ENCODE results near the gene GDPD5.

Gene GDPD5

GRCh38 chr11:75557666-75558494, 32.1 kb upstream of the GDPD5 start:
- DNase-seq, result no peak

- DNase-seq, result no peak
Observed at GRCh38 chr11:75556275-75556674, 30.5 kb upstream of the GDPD5 start.

- DNase-seq, result no peak
Observed at GRCh38 chr11:75555079-75555811, 29.5 kb upstream of the GDPD5 start.

- DNase-seq, result no peak
Observed at GRCh38 chr11:75554258-75555022, 28.7 kb upstream of the GDPD5 start.

- no peak for DNase-seq
Observed at GRCh38 chr11:75553889-75554257, 28.1 kb upstream of the GDPD5 start.

GRCh38 chr11:75553182-75553581, 27.4 kb upstream of the GDPD5 start:
- no peak for DNase-seq

- DNase-seq, result no peak
Observed at GRCh38 chr11:75549370-75549958, 23.7 kb upstream of the GDPD5 start.

- no peak for DNase-seq
Observed at GRCh38 chr11:75548595-75549272, 23.0 kb upstream of the GDPD5 start.

GRCh38 chr11:75547617-75548058, 21.9 kb upstream of the GDPD5 start:
- DNase-seq, result no peak

GRCh38 chr11:75547177-75547576, 21.4 kb upstream of the GDPD5 start:
- no peak for DNase-seq

- DNase-seq, result no peak
Observed at GRCh38 chr11:75543806-75544205, 18.1 kb upstream of the GDPD5 start.

- DNase-seq, result no peak
Observed at GRCh38 chr11:75542088-75542438, 16.3 kb upstream of the GDPD5 start.

- DNase-seq, result no peak
Observed at GRCh38 chr11:75541193-75542087, 15.7 kb upstream of the GDPD5 start.

GRCh38 chr11:75539459-75540334, 14.0 kb upstream of the GDPD5 start:
- no peak for DNase-seq

GRCh38 chr11:75538150-75538942, 12.6 kb upstream of the GDPD5 start:
- DNase-seq, result no peak

- no peak for DNase-seq
Observed at GRCh38 chr11:75537740-75538139, 12.0 kb upstream of the GDPD5 start.

GRCh38 chr11:75536786-75537641, 11.3 kb upstream of the GDPD5 start:
- no peak for DNase-seq

- no peak for DNase-seq
Observed at GRCh38 chr11:75535071-75535470, 9.3 kb upstream of the GDPD5 start.

Data from NCI-H2081 treated with DMSO at 0.1 percent for 48 hours (cell line).